ENCODE results near the gene EDEM2.

Gene EDEM2

DNA sequence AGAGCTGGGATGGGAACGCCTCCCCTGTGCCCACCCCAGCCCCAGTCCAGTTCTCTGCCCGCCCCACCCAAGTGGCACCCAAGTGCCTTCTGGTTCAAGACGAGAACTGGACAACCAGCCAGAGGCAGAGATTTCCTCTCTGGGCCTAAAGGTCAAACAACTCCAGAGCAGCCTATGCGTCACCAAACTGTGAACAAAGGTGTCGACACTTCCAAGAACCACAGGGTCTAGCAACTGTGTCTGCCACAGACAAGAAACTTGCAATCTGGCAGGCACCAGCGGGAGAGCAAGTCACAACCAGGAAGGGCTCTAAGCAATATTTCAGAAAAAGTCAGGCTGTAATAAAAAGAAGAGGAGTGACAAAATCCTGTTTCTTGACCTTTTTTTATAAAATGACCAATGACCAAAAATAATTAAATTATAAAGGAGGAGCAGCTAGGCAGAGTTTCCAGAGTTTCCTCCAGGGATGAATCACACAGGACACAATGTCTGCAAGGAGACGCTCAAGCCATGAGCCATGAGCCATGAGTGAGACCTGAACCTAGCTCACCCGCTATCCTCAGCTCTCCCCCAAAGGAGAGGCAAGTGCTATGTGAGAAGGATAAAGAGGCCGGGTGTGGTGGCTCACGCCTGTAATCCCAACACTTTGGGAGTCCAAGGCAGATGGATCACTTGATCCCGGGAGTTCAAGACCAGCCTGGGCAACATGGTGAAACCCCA is 11.1 kb downstream of the EDEM2 start:
- no peak overlapping the region for H3K9ac ChIP-seq (ENCODE audit: low read length)
- peaks cover under 1% of the 10 kb centered on the region; the same call in 1 of the 2 replicates for H3K36me3 ChIP-seq (ENCODE audit: low read length)
- H3K4me3 ChIP-seq (ENCODE audit: insufficient read depth, low read length, poor library complexity, severe bottlenecking) = no peak overlapping the region
- no peak for TF ChIP-seq EZH2phosphoT487 (conservative IDR thresholded peaks at IDR 0.05; ENCODE audit: low read length)
- TF ChIP-seq, protein P1, sequence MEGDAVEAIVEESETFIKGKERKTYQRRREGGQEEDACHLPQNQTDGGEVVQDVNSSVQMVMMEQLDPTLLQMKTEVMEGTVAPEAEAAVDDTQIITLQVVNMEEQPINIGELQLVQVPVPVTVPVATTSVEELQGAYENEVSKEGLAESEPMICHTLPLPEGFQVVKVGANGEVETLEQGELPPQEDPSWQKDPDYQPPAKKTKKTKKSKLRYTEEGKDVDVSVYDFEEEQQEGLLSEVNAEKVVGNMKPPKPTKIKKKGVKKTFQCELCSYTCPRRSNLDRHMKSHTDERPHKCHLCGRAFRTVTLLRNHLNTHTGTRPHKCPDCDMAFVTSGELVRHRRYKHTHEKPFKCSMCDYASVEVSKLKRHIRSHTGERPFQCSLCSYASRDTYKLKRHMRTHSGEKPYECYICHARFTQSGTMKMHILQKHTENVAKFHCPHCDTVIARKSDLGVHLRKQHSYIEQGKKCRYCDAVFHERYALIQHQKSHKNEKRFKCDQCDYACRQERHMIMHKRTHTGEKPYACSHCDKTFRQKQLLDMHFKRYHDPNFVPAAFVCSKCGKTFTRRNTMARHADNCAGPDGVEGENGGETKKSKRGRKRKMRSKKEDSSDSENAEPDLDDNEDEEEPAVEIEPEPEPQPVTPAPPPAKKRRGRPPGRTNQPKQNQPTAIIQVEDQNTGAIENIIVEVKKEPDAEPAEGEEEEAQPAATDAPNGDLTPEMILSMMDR (IDR thresholded peaks at IDR 0.05; ENCODE audit: insufficient read depth, low read length, poor library complexity, severe bottlenecking) = no peak
- no peak overlapping the region for H2AFZ ChIP-seq (ENCODE audit: low read depth, low read length, severe bottlenecking)
- no peaks in the 10 kb centered on the region for H3K27me3 ChIP-seq (ENCODE audit: low read length)
- H3K27ac ChIP-seq (ENCODE audit: low read depth, low read length) = no peak overlapping the region
- H4K20me1 ChIP-seq (ENCODE audit: low read depth, low read length) = no peaks in the 10 kb centered on the region
- no peaks in the 10 kb centered on the region for H3K9me2 ChIP-seq (replicated peaks; ENCODE audit: insufficient read depth, low read length)
- H3K79me2 ChIP-seq (ENCODE audit: insufficient read depth, low read length) = no peaks in the 10 kb centered on the region
- no peaks in the 10 kb centered on the region for H3K9me3 ChIP-seq (ENCODE audit: insufficient read depth, low read length)
- no peak overlapping the region for H3K4me2 ChIP-seq (ENCODE audit: low read depth, low read length, poor library complexity, severe bottlenecking)
- H3F3A ChIP-seq (ENCODE audit: insufficient read depth) = no peaks in the 10 kb centered on the region

DNA sequence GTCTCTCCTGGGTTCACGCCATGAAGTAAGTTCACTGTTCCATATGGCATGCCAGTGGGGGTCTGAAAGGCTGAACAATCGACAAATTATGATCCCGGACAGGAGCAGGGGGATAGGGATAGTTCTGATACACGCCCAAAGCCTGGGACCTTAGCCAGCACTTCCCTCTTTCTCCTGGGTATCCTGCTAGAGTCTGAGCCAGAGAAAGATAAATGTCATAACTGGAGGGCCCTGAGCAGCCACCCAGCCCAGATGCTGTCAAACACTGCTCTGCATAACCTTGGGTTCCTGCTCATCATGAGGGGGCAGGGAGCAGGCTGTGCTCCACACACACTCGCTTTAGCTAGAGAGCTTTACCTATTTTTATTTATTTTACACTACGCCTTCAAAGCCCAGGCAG is 12.3 kb downstream of the EDEM2 start:
- H3K4me2 ChIP-seq (ENCODE audit: low read depth, low read length, poor library complexity, severe bottlenecking) = no peak overlapping the region
- no peaks in the 10 kb centered on the region for H4K20me1 ChIP-seq (ENCODE audit: low read depth, low read length)
- no peaks in the 10 kb centered on the region for H3K27me3 ChIP-seq (ENCODE audit: low read length)
- no peak overlapping the region for H2AFZ ChIP-seq (ENCODE audit: low read depth, low read length, severe bottlenecking)
- H3K9me3 ChIP-seq (ENCODE audit: insufficient read depth, low read length) = no peaks in the 10 kb centered on the region
- no peaks in the 10 kb centered on the region for H3K9me2 ChIP-seq (replicated peaks; ENCODE audit: insufficient read depth, low read length)
- TF ChIP-seq EZH2phosphoT487 (conservative IDR thresholded peaks at IDR 0.05; ENCODE audit: low read length) = no peak
- TF ChIP-seq, protein P1 (IDR thresholded peaks at IDR 0.05; ENCODE audit: insufficient read depth, low read length, poor library complexity, severe bottlenecking) = no peak
- H3F3A ChIP-seq (ENCODE audit: insufficient read depth) = no peaks in the 10 kb centered on the region
- H3K9ac ChIP-seq (ENCODE audit: low read length) = no peak overlapping the region
- H3K79me2 ChIP-seq (ENCODE audit: insufficient read depth, low read length) = no peaks in the 10 kb centered on the region
- H3K36me3 ChIP-seq (ENCODE audit: low read length) = no peaks in the 10 kb centered on the region
- H3K27ac ChIP-seq (ENCODE audit: low read depth, low read length) = no peak overlapping the region
- H3K4me3 ChIP-seq (ENCODE audit: insufficient read depth, low read length, poor library complexity, severe bottlenecking) = no peak overlapping the region

- no peaks in the 10 kb centered on the region for H3K79me2 ChIP-seq (ENCODE audit: insufficient read depth, low read length)
- no peaks in the 10 kb centered on the region for H3K36me3 ChIP-seq (ENCODE audit: low read length)
- TF ChIP-seq, protein P1 (IDR thresholded peaks at IDR 0.05; ENCODE audit: insufficient read depth, low read length, poor library complexity, severe bottlenecking) = no peak
- TF ChIP-seq EZH2phosphoT487 (conservative IDR thresholded peaks at IDR 0.05; ENCODE audit: low read length) = no peak
- H3K9me3 ChIP-seq (ENCODE audit: insufficient read depth, low read length) = no peaks in the 10 kb centered on the region
- no peak overlapping the region for H3K9ac ChIP-seq (ENCODE audit: low read length)
- no peaks in the 10 kb centered on the region for H3K27me3 ChIP-seq (ENCODE audit: low read length)
- H3K4me3 ChIP-seq (ENCODE audit: insufficient read depth, low read length, poor library complexity, severe bottlenecking) = no peak overlapping the region
- H3K27ac ChIP-seq (ENCODE audit: low read depth, low read length) = no peak overlapping the region
- H3K9me2 ChIP-seq (replicated peaks; ENCODE audit: insufficient read depth, low read length) = no peaks in the 10 kb centered on the region
- H4K20me1 ChIP-seq (ENCODE audit: low read depth, low read length) = no peaks in the 10 kb centered on the region
- H2AFZ ChIP-seq (ENCODE audit: low read depth, low read length, severe bottlenecking) = no peak overlapping the region
- H3F3A ChIP-seq (ENCODE audit: insufficient read depth) = no peaks in the 10 kb centered on the region
- no peak overlapping the region for H3K4me2 ChIP-seq (ENCODE audit: low read depth, low read length, poor library complexity, severe bottlenecking)
Observed at GRCh38 chr20:35134472-35134871, 12.7 kb downstream of the EDEM2 start.

All from SU-DHL-6 (cell line).